Measurements from ENCODE around the gene SKIC3. TPM values are rescaled to one million over a fixed set of nuclear protein-coding genes. Genes with fewer than 3 reads are reported as not detected.

Gene SKIC3
- total RNA-seq (ENCODE audit: low replicate concordance): 108 and 128 TPM in 2 replicates

GRCh38 chr5:95554647-95555548 is at the start of gene SKIC3, which contains the start of gene ARSK:
Gene SKIC3, minus strand, starts transcription at chr5:95554977. Its CDS starts 7,827 bp downstream, at chr5:95547150.
Gene ARSK, plus strand, starts transcription at chr5:95555101. Its CDS starts 178 bp downstream, at chr5:95555279.

Other genes starting within 250 kb of the SKIC3 start
- gene FAM81B, start 163.6 kb downstream of the SKIC3 start, total RNA-seq (ENCODE audit: low replicate concordance): not detected in 2 replicates
- gene ARSK, start 124 bp upstream of the SKIC3 start, total RNA-seq (ENCODE audit: low replicate concordance): 4.2 and 16.0 TPM in 2 replicates
- gene GPR150, start 65.1 kb upstream of the SKIC3 start, total RNA-seq (ENCODE audit: low replicate concordance): 0.45 TPM in 1 of 2 replicates, not detected in the other
- 1.8 and 2.3 TPM in 2 replicates for gene RFESD, start 91.8 kb upstream of the SKIC3 start, total RNA-seq (ENCODE audit: low replicate concordance)
- 0.45 and 0.59 TPM in 2 replicates for gene SPATA9, start 128.0 kb upstream of the SKIC3 start, total RNA-seq (ENCODE audit: low replicate concordance)
- 180 and 603 TPM in 2 replicates for gene RHOBTB3, start 176.4 kb upstream of the SKIC3 start, total RNA-seq (ENCODE audit: low replicate concordance)